GF-D8 (cell line): Measurements from ENCODE around the gene UTP25.
"Not testable (repeated sequence)": the region's sequence is repeated elsewhere in the genome, so short reads cannot be mapped to it uniquely, and the experiment has no call there.

Experiments
- DNase-seq: peaks from one replicate; lab custom pipeline; 2025; lab: John Stamatoyannopoulos, UW

UTP25 gene, protein sequence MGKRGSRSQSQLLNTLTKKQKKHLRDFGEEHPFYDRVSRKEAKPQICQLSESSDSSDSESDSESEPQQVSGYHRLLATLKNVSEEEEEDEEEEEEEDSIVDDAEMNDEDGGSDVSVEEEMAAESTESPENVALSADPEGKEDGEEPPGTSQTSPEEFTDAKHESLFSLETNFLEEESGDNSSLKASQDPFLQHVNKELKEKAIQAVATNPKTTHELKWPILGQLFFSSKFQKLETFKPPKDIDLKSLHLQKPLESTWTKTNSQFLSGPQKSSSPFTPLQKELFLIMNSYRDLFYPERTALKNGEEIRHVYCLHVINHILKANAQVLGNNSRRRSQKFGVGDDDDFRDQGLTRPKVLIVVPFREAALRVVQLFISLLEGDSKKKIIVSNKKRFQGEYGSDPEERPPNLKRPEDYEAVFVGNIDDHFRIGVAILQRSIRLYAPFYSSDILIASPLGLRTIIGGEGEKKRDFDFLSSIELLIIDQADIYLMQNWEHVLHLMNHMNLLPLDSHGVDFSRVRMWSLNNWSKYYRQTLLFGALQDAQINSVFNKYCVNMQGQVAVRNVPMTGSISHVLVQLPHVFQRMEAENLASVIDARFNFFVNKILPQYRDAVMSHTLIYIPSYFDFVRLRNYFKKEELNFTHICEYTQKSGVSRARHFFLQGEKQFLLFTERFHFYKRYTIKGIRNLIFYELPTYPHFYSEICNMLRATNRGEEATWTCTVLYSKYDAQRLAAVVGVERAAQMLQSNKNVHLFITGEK

DNA sequence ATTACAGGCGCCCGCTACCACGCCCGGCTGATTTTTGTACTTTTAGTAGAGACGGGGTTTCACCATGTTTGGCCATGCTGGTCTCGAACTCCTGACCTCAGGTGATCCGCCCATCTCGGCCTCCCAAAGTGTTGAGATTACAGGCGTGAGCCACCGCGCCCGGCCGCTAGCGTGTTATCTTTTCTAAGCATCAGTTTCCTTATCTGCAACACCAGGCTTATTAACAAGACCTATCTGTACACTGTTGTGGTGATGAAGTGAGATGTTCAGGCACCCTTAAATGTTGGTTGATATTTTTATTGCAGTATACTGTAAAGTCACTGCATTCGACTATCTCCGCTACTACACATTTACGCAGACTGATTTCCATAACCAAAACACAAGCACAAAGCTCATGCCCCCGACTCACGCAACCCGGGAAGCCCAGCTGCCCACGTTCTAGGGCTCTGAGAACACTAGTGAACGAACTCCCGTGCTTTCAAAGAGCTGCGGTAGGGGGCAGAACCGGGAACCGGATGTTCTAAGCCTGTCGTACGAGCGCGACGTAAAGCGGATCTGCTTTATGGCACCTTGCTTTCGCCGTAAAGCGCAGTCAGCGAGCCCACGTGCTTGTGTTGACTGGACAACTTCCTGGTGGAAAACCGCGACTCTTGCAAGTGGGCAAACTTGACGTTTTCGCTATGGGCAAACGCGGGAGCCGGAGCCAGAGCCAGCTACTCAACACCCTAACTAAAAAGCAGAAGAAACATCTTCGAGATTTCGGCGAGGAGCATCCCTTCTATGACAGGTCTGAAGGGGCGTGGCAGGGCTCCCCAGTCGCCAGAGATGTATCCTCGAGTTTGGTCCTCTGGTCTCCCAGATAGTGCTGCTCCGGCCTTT, at the start of gene UTP25:
Gene UTP25 (plus strand): TSS at position 589 of the 879 bp plus-strand sequence. CDS start 92 bp downstream, at position 681.
- DNase-seq, result peak; percentile 91

DNA sequence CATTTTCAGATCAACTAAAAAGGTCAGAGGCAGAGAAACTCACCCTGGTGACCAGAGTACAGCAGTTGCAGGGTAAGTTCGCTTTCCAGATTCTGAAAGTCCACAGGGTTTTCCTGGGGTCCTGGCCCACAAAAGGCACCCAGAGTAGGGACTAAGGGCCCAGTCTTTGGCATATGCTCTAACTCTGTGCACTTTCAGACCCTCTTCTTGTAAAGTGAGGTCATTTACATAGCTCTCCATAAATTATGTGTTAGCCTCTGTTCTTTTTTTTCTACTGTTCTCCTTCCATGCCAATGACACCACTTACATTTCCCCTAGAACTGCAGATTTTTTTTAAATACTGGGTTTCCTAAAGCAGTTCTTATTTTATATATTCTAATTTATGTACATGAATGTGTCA, 49.7 kb upstream of the UTP25 start:
- no peak for DNase-seq

DNA sequence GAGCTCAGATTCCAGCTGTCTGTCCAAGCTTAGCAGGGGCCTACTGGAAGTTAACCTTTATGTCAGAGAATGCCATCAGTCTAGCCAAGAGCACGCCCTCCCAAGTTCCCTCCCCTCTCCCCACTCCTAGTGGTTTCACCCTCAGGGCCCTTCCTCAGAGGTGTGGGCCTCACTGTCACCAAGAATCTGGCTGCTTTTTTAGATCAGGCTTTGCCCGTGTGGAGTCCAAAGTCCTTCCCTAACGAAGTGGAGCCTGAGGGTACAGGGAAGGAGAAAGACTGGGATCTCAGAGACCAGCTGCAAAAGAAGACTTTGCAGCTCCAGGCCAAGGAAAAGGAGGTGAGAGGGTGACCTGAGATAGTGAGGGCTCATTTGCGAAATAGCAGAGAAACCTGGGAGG, 47.5 kb upstream of the UTP25 start:
- DNase-seq, result no peak

DNA sequence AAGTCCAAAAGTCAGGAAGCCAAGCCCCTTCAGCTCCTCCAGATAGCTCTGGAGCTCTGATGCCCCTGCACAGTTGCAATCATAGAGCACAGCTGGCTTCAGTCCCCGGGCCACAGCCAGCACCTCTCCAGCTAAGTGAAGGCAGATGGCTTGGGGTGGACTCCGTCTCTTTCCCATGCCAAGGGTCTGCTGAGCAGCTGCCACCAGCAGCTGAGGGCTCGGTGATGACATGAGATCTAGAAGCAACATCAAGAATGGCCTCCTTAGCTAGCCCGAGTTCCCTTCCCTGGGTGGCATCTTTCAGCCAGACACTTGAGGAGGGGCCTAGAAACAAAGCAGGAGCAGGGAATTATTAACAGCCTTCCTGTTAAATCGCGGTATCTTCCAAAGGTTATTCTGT, 44.4 kb upstream of the UTP25 start:
- DNase-seq, result no peak

DNA sequence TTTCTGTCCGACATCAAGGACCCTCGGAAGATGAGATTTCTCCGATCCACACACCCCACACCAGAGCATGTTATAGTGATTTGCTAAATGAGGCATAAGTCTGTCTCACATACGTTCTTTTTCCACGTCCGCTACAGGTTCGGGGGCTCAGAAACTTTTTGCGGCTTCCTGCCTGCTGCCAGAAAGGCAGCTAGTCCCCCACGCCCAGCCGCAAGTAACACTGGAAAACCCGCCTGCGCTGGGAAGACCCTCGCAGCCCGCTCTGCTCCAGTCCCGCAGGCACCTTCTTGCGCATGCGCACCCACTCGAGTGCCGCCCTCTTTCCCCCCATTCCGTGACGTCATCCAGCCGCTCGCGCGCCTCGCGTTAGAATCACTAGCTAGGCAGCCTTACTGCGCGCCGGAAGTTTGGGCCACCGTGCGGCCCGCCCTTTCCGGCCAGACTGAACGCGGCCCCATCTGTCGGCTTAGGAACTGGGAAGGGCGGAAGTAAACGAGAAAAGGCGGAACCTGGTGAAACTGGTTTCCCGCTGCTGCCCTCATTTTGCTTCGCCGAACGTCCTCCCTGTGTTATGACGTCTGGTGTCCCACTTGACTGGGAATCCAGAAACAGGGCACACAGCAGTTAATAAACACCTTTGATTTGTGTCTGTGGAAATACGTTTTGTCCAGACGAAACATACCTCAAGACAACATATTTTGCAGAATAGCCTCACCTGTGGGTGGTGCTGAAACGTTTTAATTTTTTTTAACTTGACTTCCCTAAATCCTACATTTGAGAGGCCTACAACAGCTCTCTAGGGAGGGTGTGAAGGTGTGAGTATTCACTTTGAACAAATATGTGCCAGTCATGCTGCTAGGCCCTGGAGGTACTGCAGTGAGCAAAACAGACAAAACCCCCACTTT, 43.3 kb upstream of the UTP25 start, which contains the start of gene C1orf74:
Gene C1orf74 (minus strand): TSS at position 295 of the 905 bp plus-strand sequence. CDS start 925 bp downstream, outside the sequence.
- DNase-seq, result peak; percentile 93

DNA sequence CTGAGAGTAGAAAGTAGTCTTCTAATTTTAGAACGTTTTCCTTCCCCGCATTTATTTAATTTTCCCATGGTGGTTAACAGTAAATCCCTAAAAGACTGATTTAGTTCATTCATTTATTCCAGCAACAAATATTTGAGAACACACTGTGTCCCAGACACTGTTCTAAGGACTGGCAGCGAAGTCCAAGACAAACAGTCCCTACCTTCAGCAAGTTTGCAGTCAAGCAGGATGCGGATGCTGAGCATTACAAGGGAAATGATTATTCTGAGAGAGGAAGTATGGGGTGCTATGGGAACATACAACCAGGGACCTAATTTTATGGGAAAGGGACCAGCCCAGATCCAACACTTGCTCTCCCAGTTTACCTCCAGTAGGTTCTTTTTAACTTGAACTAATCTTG, 42.2 kb upstream of the UTP25 start:
- DNase-seq, result no peak

DNA sequence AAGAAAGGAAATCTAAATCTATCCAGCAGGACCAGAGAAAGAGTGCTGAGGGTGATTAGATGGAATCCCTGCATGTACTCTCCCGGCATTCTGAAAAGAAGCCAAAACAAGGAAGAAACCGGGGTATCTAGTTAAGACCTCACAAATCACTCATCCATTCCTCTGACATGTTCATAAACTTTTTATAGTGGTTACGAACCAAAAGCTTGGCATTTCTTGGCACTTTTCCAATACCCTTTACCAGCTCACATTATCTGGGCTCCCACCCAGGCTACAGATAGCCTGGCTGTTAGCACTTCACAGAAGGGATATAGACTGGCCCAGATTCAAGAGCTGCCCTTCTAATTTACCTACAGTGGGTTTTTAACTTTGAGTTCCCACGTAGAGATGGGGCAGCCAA, 41.6 kb upstream of the UTP25 start:
- no peak for DNase-seq

DNA sequence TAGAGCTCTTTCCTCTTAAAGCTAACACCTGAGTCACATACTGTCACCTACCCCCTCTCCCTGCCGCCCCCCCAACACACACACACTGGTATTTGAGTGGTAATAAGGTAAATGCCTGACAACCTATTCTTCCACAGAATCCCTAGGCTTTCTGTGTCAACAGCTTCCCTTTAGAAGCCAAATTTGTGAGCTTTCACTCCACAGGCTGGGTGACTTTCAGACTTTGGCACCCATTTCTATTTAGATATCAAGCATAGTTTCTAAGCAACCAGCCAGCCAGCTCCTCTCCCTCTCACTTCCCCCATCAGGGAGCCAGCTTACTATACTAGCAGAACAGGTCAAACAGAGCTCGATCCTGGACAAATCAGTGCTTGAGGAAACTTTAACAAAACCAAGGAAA, 40.2 kb upstream of the UTP25 start:
- no peak for DNase-seq

DNA sequence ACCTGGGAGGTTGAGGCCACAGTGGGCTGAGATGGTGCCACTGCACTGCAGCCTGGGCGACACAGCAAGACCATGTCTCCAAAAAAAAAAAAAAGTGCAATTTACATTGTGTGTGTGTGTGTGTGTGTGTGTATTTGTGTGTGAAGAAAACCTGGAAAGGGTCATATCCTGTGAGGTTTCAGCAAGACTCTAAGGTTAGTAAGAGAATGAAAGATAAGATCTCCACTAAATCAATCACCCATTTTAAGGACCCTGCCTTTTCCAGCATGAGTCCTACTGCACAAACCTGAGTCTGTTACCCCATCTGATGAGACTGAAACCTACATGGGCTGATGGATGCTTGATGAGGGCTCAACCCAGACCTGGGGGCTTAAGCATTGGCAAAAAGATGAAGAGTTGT, 38.5 kb upstream of the UTP25 start:
- no peak for DNase-seq

DNA sequence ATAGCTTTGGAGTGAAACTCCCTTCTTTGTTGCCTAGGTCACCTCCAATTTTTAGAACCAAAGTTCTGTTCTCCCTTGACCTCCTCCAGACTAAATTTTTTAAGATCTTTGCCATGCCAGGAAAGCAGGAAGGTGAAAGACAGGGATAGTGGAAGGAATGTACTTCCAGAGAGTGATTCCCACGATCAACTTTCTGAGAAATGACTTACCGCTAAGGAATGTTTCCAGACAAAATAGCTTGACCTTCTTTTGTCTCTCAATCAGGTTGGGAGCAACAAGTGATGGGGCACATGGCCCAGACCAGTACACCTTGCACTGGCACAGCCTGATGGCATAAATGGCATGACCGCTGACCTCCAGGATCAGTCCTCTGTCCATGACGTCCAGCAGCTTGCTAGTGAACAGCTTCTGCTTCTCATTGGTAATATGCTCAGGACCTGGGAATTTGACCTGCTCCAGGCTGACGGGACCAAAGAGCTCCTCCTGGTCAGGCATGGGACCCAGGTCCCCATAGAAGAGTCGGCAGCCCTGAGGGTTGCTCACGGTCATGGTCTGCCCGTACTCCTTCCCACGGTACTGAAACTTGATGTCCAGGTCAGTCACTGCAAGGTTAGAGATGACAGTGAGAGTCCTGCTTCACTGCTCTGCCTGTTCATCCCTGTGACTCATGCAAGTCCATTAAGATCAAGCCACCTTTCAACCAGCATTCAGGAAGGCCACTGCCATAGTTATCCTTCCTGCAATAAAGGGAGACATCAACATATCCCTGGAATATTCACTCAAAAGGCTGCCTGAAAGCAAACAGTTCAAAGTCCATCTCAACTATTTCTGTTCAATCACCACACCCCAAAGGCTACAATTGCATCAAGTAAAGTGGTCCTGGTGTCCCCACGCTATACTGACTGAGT, 37.2 kb upstream of the UTP25 start:
- no peak for DNase-seq

DNA sequence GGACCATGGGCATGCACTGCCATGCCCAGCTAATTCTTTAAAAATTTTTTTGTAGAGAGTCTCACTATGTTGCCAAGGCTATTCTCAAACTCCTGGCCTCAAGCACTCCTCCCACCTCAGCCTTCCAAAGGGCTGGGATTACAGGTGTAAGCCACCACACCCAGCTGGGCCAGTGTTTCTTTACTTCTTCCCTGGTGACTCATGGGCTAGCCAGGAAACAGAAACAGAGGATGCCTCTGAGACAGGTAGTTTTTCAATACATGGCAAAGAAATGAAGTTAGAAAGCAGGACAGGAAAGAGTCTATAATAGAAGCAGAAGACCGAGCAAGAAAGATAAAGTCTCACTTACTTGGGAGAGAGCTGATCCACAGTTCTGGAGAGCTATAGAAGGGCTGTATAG, 35.9 kb upstream of the UTP25 start:
- DNase-seq, result no peak

DNA sequence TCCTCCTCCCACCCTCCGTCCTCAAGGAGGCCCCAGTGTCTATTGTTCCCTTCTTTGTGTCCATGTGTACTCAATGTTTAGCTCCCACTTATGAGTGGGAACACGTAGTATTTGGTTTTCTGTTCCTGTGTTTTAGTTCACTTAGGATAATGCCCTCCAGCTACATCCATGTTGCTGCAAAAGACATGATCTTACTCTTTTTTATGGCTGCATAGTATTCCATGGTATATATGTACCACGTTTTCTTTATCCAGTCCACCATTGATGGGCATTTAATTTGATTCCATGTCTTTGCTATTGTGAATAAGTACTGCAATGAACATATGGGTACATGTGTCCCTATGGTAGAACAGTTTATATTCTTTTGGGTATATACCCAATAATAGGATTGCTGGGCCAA, 34.1 kb upstream of the UTP25 start:
- DNase-seq, result not testable (repeated sequence)

DNA sequence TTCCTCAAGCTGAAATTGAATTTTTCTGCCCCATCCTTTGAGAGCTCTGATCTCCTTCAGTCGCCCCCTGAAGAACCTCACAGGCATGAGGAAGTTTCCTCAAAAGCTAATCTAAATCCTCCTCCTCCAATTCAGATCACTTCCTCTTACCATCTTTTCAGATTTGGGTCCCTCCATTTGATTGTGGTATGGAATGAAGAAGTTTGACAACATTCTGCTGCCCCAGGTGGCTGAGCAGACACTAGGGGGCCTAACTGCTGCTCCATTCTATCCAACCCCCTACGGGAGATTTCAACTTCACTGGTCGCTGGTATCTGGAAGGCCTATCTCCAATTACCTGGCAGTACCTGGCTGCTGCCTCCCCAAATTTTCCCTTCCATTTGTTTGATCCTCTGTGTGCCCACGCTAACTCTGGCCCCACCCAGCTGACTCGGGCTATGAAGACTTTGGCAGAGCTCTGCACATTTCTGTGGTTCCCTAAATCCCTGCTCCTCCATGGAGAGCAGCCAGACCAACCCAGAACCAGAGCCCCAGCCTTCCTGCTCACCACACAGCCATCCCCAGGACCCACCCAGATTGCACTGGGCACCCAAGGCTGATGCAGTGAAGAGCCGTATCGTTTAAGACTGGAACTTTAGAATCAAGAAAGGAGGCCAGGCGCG, 29.7 kb upstream of the UTP25 start:
- DNase-seq, result no peak

DNA sequence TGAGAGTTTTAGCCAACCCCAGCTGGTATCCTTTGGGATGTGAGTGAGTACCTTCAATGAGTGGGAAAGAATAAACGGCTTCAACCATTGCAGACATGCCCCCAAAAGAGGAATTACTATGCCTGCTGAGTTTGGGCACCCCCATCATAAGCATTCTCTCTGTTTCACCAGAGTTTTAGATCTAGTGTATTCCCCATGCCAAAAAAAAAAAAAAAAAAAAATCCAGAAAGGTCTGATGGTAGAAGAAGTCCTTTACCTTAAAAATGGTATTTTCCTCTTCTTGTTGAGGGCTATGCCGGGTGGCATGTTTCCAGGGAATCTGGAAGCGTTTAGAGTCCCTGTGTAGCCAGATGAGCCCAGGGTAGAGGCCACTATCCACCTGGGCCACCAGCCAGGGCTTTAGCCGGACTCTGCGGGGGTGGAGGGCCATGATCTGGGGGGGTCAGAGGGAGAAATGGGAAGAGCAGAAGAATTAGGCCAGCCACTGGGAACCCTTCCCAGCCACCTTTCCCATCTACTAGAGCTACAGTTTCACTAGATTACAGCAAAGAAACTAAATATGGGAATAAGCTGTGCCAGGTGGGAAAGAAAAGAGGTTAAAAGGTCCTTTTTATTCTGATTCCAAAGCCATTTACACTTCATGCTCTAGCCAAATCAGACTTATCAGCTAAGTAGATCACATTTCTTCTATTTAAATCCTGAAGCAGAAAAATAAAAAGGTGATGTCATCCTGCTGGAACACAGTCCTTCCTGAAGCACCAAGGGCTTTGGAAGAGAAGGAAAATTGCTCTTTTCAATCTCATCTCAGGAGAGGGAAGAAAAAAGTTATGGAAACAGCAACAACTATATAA, 26.6 kb upstream of the UTP25 start:
- no peak for DNase-seq

DNA sequence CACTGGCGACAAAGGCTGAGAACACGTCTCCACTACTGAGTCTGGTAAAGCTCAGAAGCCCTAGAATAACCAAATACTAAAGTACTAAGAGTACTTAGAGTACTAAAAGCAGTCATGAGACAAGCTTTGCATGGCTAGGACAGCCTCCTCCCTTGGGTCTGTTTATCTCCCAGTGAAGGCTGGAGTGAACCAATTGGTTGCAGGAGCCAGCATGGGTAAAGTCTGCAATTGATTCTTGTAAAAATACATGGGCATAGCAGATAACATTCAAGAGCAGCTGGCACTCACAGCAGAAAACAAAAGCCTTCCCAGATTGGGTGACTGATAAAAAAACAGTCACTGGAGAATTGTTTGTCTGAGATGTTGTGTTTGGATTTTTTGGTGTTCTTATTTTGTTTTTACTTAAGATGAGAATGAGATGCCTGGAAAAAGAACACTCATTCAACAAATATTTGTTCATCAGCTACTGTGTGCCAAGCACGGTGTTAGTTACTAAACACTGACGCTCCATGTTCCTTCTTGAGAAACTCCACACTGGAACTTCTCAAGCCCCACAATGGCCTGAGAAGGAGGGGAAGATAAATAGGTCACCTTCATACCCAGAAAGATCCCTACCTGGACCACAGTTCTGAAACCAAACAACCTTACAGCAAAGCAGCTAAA, 25.5 kb upstream of the UTP25 start:
- DNase-seq, result no peak

DNA sequence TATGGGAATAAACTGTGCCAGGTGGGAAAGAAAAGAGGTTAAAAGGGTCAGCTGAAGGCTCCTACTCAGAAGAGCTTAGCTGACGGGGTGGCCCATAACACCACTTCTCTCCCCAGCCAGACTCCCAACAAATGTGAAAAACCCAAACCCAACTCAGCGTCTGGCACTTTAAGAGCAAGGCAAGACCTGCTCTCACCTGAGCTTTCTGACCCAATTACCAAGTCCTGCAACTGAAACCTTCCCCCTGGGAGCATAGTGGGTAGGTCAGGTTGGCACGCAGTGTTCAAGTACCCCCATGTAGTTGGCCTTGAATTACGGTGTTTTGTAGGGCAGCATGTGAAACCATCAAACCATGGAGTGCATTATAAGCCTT, 25.0 kb upstream of the UTP25 start:
- DNase-seq, result no peak

DNA sequence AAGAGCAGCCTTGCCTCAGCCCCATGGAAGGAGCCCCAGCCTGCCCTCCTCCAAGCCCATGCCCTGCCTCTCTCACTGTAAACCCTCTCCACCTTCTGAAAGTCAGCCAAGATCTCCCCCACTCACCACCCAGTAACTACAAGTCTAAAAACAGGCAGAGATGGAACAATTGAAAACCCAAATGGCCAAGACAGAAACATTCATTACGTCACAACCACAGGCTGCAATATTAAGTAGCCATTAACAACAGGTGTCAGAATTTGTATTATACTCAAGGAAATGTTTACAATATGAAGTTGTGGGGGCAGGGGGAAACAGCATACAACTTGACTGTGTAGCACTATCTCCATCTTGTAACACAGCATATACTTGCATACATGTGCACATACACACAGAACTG, 24.2 kb upstream of the UTP25 start:
- DNase-seq, result no peak

DNA sequence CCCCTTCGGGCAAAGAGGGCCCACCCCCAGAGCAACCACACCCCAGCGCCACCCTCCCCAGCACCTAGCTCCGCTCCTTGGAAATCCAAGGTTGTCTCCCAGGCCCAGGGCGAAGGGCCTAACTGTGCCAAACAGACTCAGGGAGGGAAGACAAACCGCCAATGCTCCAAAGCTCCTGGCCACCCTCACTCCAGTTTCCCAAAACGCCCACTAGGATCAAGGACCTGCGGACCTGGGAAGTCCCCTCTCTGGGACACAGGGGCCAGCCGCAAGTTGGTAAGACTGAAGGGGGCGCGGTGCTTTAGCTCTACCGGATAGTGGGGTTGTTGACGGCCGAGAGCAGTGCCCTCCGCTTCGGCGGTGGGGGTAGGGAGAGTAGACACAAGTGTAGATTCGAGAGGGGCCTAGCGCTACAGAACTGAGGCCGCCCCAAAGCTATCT, 22.4 kb upstream of the UTP25 start:
- DNase-seq, result no peak
